HG03095 (cell line): ENCODE data around the gene ABCG8.

Experiments
- ATAC-seq: cut with Tn5 transposase; IDR thresholded peaks from one replicate; pipeline ENCODE4 v1.9.1; 2021; ENCODE audit warnings: moderate library complexity; ENCODE audit not compliant: unreplicated experiment

Gene ABCG8

DNA sequence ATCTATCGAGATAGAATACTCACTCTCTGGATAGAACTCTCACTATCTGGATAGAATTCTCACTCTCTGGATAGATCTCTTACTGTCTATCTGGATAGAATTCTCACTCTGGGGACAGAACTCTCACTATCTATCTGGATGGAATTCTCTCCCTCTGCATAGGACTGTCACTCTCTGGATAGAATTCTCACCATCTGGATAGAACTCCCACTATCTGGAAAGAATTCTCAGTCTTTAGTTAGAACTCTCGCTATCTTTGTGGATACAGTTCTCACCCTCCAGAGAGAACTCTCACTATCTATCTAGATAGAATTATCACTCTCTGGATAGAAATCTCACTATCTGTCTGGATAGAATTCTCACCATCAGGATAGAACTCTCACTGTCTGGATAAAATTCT, 16.5 kb downstream of the ABCG8 start:
- ATAC-seq, result no peak

DNA sequence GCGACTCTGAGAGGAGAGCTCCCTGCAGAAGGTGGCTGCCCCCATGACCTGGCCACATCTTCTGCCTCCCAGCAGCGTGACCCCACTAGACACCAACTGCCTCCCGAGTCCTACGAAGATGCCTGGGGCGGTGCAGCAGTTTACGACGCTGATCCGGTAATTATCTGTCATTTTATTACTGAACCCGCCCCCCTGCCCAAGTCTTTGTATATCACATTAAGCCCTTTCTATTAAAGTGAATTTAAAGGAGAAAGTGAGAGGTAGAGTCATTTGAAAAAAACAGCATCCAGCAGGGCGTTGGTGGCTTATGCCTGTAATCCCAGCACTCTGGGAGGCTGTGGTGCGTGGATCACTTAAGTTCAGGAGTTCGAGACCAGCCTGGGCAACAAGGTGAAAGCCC, 33.4 kb downstream of the ABCG8 start:
- ATAC-seq, result no peak

DNA sequence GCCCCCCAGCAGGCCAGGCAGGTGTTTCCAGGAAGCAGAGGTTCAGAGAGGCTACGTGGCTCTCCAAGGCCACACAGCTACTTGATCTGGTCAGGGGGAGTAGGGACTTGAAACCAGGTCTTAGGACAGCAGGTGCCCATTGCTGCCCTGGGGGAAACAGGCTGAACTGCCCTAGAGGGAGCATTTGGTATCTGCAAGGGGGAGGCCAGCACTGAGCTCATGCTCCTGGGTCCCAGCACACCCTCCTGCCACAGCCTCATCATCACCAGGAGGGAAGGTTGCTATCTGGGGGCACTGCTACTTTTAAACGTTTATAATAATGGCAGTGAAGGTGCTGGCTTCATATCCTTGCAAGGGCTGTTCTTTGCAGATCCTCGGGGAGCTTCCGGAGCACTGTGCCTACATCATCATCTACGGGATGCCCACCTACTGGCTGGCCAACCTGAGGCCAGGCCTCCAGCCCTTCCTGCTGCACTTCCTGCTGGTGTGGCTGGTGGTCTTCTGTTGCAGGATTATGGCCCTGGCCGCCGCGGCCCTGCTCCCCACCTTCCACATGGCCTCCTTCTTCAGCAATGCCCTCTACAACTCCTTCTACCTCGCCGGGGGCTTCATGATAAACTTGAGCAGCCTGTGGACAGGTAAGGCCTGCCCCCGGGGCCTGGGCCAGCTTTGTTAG, 36.1 kb downstream of the ABCG8 start:
- no peak for ATAC-seq

- peak; percentile 72 for ATAC-seq
These were observed 39.2 kb downstream of the ABCG8 start for GRCh38 chr2:43877782-43878464.

GRCh38 chr2:43879261-43879660, 40.5 kb downstream of the ABCG8 start:
- no peak for ATAC-seq

DNA sequence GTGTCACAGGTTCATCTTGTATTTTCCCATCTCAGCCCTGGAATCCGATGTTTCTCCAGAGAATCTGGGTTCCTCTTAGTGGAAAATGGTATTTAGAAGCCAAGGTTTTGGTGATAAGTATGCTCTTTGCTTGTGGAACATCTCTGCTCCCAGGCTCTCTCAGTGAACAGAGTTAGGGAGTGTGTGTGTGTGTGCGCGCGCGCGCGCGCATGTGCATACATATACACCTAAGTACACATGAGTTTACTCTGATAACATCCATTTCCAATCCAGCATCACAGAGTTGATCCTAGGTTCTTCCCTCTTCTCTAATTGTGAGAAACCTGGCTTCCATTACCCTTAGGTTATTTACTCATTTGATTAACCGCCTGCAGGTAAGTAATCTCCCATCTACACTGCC, 41.7 kb downstream of the ABCG8 start:
- ATAC-seq, result no peak

DNA sequence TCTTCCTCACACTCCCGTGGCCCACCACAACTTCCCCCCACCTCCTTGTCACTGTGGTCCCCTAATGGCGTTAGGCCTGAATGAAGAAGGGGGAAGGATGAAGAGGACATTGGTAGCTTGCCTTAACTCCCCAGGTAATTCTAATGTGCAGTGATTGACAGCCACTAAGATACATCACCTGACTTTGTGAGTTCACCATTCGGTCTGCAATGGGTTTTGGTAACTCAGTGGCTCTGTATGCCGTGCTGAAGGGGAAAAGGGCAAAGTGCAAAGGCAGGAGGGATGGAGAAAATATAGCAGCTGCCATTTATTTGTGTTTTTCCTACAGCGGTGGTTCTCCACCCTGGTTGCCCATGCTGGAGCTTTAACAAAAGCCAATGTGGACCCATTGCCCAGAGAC, 42.2 kb downstream of the ABCG8 start:
- ATAC-seq, result no peak

- no peak for ATAC-seq
These were observed 43.5 kb downstream of the ABCG8 start for GRCh38 chr2:43882312-43882711.

- no peak for ATAC-seq
These were observed 45.9 kb downstream of the ABCG8 start for GRCh38 chr2:43884689-43885088.

- no peak for ATAC-seq
These were observed 46.4 kb downstream of the ABCG8 start for GRCh38 chr2:43885132-43885632.

DNA sequence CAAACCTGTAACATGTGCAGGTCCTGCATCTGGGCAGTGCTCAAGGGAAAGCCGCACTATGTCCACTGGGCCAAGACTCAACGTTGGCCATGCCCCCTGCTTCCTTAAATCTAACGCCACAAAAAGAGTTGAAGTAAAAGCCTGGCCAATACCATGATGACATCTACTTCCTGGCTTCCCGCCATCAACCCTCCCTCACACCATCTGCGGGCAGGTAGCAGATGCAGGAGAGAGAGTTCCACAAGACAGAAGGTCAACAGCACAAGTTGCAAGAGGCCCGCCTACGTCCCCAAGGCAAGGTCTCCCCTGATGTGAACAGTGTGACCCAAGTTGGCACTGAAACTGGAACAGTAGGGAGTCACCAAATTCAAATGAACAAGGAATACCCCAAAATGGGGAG, 48.4 kb downstream of the ABCG8 start:
- ATAC-seq, result no peak

DNA sequence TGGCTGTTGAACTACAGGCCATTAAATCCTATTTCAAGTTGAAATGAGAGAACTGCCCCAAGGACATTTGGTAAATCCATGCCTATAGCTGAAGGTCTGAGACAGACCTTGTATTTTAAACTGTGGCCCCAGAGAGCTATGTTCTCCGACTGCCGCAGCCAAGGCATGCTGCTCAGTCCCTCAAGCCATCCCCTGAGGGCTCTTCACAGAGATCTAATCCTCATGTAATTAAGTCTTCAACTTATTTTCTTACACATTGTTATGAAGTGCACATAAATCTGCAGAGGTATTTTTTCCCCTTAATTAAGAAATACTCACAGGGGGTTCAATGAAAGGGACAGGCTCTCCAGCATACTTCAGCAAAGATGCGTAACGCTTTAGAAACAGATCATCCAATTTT, 50.6 kb downstream of the ABCG8 start:
- no peak for ATAC-seq

GRCh38 chr2:43890855-43891254, 52.1 kb downstream of the ABCG8 start:
- ATAC-seq, result no peak

DNA sequence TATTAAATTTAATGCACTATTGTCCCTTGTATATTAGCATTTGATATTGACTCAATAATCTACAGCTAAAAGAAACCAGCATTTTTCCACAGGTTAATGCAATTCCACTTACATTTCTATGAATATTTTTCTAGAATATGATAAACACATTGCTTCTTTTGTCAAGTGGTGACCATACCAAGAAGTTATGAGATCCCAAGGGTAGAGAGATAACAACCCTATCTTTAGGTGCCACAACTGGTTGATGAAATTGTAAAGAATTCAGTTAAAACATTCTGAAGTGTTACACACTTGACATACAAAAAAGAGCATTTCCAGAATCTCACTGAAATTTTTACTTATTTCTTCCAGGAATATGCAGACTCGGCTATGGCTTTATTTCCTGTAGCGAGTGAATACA, 56.0 kb downstream of the ABCG8 start:
- no peak for ATAC-seq

GRCh38 chr2:43896906-43897305, 58.1 kb downstream of the ABCG8 start:
- no peak for ATAC-seq

DNA sequence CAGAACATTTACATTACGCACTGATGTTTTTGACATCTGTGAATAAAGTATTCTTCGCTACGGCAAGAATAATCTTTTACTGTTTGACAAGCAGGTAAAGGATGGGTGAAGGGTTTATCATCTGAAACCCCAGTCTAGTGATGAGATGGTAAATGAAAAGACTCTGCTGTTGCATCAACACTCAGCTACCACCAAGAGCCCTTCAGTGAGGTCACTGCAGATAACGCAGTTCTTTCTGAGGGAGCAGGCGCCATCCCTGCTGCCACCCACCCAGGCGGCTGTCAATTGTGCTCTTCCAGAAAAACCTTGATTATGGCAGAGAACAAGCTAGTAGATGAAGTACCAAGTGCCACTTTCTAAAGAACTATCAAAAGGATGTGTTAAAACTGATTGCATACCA, 58.7 kb downstream of the ABCG8 start:
- ATAC-seq, result no peak

DNA sequence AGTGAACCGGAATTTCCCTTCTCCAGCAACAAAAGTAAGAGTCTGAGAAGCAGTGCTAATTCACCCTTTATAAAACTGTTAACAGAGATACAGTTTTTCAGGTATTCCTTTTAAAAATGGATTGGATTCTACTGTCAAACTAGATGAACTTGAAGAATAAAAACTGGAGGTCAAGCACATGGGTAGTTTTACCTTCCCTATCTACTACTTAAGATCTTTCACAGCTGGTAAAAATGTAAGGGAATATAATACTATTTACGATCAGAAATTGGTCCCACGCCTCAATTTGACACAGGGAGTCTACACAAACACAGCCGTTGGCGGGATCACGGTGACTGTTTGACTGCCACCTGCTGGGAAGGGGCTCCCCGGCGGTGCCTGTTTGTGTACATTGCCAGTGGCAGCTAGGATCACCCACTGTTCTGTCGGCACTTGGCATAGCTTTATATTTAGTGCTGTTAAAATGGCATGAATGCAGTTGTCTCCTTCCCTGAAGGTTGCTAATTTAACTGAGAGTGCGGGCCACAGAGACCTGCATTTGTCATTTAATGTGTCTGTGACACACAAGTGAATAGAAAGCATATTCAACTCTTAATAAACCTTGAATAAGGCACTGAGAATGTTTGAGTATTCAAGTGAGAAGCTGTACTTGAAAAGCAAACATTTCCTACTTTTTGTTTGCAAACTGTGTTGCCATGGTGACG, 59.5 kb downstream of the ABCG8 start:
- no peak for ATAC-seq

GRCh38 chr2:43898838-43899346, 60.1 kb downstream of the ABCG8 start:
- ATAC-seq, result no peak

- no peak for ATAC-seq
These were observed 60.8 kb downstream of the ABCG8 start for GRCh38 chr2:43899589-43899988.

DNA sequence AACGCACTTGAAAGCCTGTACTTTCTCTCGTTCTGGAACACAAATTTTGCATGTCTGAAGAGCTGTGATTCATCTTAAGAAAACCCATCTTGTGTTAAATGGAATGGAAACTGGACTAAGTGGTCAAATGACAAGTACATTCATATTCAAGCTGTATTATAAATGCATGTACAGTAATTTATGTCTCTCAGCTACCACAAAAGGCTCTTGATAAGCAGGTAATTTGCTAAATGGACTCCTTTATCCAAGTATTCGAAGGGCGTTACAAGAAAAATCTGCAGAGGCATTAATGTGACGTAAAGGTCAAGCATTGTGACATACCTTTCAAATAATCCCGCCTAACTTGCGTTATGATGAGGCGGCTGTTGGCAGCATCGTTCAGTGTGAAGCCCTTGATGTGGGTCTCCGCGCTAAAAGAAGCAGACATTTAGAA, 66.6 kb downstream of the ABCG8 start:
- ATAC-seq, result no peak

DNA sequence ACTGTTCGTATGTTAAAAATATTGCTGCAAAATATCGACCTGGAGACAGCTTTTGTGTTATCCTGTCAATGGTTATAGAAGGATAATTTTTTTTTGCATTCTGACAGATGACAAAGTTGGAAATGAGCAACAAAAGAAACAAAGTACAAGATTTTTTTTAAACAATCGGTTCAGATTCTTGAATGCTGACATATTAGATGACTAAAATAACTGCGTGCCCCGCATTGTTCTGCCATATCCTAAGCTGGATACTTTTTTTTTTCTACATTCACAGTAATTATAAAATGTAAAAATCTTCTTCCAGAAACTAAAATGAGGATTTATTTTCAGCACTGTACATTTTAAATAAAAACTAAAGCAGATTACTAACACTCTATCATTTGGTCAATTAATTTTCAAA, 67.1 kb downstream of the ABCG8 start:
- ATAC-seq, result no peak
